ENCODE measurements around the gene PID1. TPM values are rescaled to one million over a fixed set of nuclear protein-coding genes. Genes with fewer than 3 reads are reported as not detected.
A peak's percentile ranks its signal among the peaks of the same experiment; 100 is the strongest.

The PID1 gene
- total RNA-seq, 1 experiment from 2014 or later = 2.6 TPM

GRCh38 chr2:229051798-229052197 is 219.3 kb downstream of the PID1 start:
- no peaks in the 10 kb centered on the region for H3K36me3 Mint-ChIP-seq
- TF ChIP-seq FOXJ3 (CRISPR knock-in tag; IDR thresholded peaks at IDR 0.05; ENCODE audit: borderline replicate concordance) (no peak), HMGXB4 (CRISPR knock-in tag; IDR thresholded peaks at IDR 0.05) (no peak), E2F4 (CRISPR knock-in tag; IDR thresholded peaks at IDR 0.05; ENCODE audit: borderline replicate concordance, low read depth) (no peak)
- TF ChIP-seq, protein P1, sequence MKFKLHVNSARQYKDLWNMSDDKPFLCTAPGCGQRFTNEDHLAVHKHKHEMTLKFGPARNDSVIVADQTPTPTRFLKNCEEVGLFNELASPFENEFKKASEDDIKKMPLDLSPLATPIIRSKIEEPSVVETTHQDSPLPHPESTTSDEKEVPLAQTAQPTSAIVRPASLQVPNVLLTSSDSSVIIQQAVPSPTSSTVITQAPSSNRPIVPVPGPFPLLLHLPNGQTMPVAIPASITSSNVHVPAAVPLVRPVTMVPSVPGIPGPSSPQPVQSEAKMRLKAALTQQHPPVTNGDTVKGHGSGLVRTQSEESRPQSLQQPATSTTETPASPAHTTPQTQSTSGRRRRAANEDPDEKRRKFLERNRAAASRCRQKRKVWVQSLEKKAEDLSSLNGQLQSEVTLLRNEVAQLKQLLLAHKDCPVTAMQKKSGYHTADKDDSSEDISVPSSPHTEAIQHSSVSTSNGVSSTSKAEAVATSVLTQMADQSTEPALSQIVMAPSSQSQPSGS (CRISPR knock-in tag; IDR thresholded peaks at IDR 0.05; ENCODE audit: borderline replicate concordance, low read depth) = no peak
- TF ChIP-seq, protein P2, sequence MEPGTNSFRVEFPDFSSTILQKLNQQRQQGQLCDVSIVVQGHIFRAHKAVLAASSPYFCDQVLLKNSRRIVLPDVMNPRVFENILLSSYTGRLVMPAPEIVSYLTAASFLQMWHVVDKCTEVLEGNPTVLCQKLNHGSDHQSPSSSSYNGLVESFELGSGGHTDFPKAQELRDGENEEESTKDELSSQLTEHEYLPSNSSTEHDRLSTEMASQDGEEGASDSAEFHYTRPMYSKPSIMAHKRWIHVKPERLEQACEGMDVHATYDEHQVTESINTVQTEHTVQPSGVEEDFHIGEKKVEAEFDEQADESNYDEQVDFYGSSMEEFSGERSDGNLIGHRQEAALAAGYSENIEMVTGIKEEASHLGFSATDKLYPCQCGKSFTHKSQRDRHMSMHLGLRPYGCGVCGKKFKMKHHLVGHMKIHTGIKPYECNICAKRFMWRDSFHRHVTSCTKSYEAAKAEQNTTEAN (CRISPR knock-in tag; IDR thresholded peaks at IDR 0.05) = no peak
- TF ChIP-seq, protein P3, sequence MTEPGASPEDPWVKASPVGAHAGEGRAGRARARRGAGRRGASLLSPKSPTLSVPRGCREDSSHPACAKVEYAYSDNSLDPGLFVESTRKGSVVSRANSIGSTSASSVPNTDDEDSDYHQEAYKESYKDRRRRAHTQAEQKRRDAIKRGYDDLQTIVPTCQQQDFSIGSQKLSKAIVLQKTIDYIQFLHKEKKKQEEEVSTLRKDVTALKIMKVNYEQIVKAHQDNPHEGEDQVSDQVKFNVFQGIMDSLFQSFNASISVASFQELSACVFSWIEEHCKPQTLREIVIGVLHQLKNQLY (CRISPR knock-in tag; IDR thresholded peaks at IDR 0.05) = no peak
- TF ChIP-seq, protein P4, sequence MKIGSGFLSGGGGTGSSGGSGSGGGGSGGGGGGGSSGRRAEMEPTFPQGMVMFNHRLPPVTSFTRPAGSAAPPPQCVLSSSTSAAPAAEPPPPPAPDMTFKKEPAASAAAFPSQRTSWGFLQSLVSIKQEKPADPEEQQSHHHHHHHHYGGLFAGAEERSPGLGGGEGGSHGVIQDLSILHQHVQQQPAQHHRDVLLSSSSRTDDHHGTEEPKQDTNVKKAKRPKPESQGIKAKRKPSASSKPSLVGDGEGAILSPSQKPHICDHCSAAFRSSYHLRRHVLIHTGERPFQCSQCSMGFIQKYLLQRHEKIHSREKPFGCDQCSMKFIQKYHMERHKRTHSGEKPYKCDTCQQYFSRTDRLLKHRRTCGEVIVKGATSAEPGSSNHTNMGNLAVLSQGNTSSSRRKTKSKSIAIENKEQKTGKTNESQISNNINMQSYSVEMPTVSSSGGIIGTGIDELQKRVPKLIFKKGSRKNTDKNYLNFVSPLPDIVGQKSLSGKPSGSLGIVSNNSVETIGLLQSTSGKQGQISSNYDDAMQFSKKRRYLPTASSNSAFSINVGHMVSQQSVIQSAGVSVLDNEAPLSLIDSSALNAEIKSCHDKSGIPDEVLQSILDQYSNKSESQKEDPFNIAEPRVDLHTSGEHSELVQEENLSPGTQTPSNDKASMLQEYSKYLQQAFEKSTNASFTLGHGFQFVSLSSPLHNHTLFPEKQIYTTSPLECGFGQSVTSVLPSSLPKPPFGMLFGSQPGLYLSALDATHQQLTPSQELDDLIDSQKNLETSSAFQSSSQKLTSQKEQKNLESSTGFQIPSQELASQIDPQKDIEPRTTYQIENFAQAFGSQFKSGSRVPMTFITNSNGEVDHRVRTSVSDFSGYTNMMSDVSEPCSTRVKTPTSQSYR (CRISPR knock-in tag; IDR thresholded peaks at IDR 0.05) = no peak
- H3K9me3 Mint-ChIP-seq = 0 out of 2 replicates have a peak, but pooled peaks cover 3% of the 10 kb centered on the region
- no peak overlapping the region for H3K27ac Mint-ChIP-seq
- no peak for DNase-seq (ENCODE audit: low spot score)
- POLR2A ChIA-PET = no interaction called here
- CTCF ChIA-PET = no interaction called here
- H3K27me3 Mint-ChIP-seq (ENCODE audit: low read depth) = no peaks in the 10 kb centered on the region
- H3K4me1 Mint-ChIP-seq = peaks cover 9% of the 10 kb centered on the region
- no peak overlapping the region for H3K4me3 Mint-ChIP-seq
- ATAC-seq = no peak

DNA sequence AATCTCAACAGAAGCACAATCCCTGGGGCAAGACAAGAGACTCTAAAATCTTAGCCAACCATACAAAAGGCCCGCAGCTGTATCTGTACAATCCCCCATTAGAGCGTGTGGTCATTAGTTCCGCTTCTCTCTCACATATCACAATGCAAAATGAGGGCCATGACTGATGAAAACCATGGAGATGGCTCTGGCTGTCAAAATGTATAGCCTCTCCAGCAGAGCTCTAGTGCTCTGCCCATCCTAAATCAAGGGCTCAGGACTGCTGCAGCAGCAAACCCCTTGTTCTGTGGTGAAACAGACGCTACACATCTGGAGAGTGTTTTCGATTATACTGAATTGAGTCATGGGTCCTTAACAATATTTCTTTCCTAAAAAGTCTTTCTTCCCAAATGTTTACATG is 221.0 kb downstream of the PID1 start:
- H3K36me3 Mint-ChIP-seq = no peaks in the 10 kb centered on the region
- H3K9me3 Mint-ChIP-seq = no peaks in the 10 kb centered on the region
- DNase-seq (ENCODE audit: low spot score) (no peak), ATAC-seq (no peak)
- POLR2A ChIA-PET = no interaction called here
- H3K27ac Mint-ChIP-seq = no peak overlapping the region
- H3K4me1 Mint-ChIP-seq = peaks cover 9% of the 10 kb centered on the region
- H3K4me3 Mint-ChIP-seq = no peak overlapping the region
- H3K27me3 Mint-ChIP-seq (ENCODE audit: low read depth) = no peaks in the 10 kb centered on the region
- TF ChIP-seq, protein P4 (CRISPR knock-in tag; IDR thresholded peaks at IDR 0.05) = no peak
- no peak for TF ChIP-seq JUN (CRISPR knock-in tag; IDR thresholded peaks at IDR 0.05)
- CTCF ChIA-PET = no interaction called here

DNA sequence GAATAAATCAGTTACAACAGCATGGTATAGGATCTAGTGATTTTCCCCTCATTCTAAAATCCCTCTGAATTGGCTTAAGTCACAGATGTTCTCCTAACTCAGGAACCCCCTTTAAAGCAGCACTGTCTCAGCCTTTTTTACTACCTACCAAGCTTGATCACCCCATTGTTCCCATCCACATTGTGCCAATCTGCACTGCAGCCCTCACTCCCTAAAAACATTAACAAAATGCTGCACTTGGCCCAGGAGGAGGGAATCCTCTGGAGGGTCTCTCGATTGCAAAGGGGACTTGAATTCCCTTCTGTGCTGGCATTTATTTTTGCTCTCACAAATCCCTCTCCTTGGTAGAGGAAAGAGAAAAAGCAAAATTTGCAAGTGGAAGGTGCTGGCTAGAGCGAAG is 223.0 kb downstream of the PID1 start:
- ChIA-PET CTCF (no interaction called here), POLR2A (no interaction called here)
- peaks cover 9% of the 10 kb centered on the region for H3K4me1 Mint-ChIP-seq
- no peak overlapping the region for H3K27ac Mint-ChIP-seq
- H3K36me3 Mint-ChIP-seq = no peaks in the 10 kb centered on the region
- no peak for DNase-seq (ENCODE audit: low spot score)
- ATAC-seq = peak; percentile 62
- no peaks in the 10 kb centered on the region for H3K9me3 Mint-ChIP-seq
- H3K4me3 Mint-ChIP-seq = no peak overlapping the region
- no peaks in the 10 kb centered on the region for H3K27me3 Mint-ChIP-seq (ENCODE audit: low read depth)
- TF ChIP-seq FOXK1 (CRISPR knock-in tag; IDR thresholded peaks at IDR 0.05) (no peak), MYBL2 (CRISPR knock-in tag; IDR thresholded peaks at IDR 0.05) (no peak), ZNF121 (CRISPR knock-in tag; IDR thresholded peaks at IDR 0.05) (no peak), ZNF425 (CRISPR knock-in tag; conservative IDR thresholded peaks at IDR 0.05) (no peak), NFE2L1 (CRISPR knock-in tag; IDR thresholded peaks at IDR 0.05) (no peak), CDX4 (CRISPR knock-in tag; IDR thresholded peaks at IDR 0.05; ENCODE audit: borderline replicate concordance) (no peak), ZNF317 (CRISPR knock-in tag; IDR thresholded peaks at IDR 0.05; ENCODE audit: borderline replicate concordance, low read depth) (no peak), NR1H2 (CRISPR knock-in tag; IDR thresholded peaks at IDR 0.05) (no peak)
